Pancreas (tissue), 10 donors: ENCODE measurements around the gene MIEF1. TPM values are rescaled to one million over a fixed set of nuclear protein-coding genes. Genes with fewer than 3 reads are reported as not detected.

Source experiments
- ATAC-seq, 4 donors: fragments of 200-7000 bp; cut with Tn5 transposase; one replicate each; pipeline versions ENCODE4 v1.8.0 to v1.9.1; 2020; ENCODE audit warnings: mild to moderate bottlenecking in 4 of 4, moderate library complexity in 4 of 4
- DNase-seq, 6 donors: peaks; one replicate each; pipeline ENCODE4 v3.0.0-alpha.2; 2020
- FAIRE-seq: peaks from 2 replicates; lab custom pipeline; 2012; peaks lifted over from hg19 to GRCh38; lab: Jason Lieb, UNC
- H3K27ac ChIP-seq, 4 donors: fragments of 200-600 bp; sonication (generic); 1 replicate in 3 of 4; 2 replicates in 1 of 4; pipeline versions ENCODE4 v1.5.0 to v1.8.0; 2020
- H3K27me3 ChIP-seq, 4 donors: fragments of 200-600 bp; one replicate each; pipeline ENCODE4 v1.8.0; 2021
- H3K36me3 ChIP-seq, 3 donors: fragments of 200-600 bp; sonication (generic) in 1 of 3; one replicate each; pipeline versions ENCODE4 v1.5.0 to v1.8.0; 2020 to 2021
- H3K4me1 ChIP-seq, 3 donors: fragments of 200-600 bp; one replicate each; pipeline ENCODE4 v1.8.0; 2021
- H3K4me3 ChIP-seq, 4 donors: fragments of 200-600 bp; sonication (generic) in 2 of 4; one replicate each; pipeline versions ENCODE4 v1.5.0 to v1.8.0; 2020 to 2021
- H3K9me3 ChIP-seq, 4 donors: fragments of 200-600 bp; one replicate each; pipeline ENCODE4 v1.8.0; 2021
- CTCF ChIP-seq, 4 donors: fragments of 200-600 bp; sonication (generic) in 3 of 4; IDR thresholded peaks; one replicate each; pipeline versions ENCODE4 v1.5.0 to v1.8.0; 2021; ENCODE audit warnings: antibody characterized with exemption in 4 of 4
- WGBS, 2 donors: extraction: QIAGEN DNeasy Blood & Tissue Kit; methylation state at CpG; one replicate each; pipeline ENCODE4 v1.1.7; 2013; 5-methylcytosine and 5-hydroxymethylcytosine counted together
- intact Hi-C, 3 donors: fragments of 100-400 bp; cut with DNase I; formaldehyde crosslinking; loops; one replicate each; pipeline versions ENCODE4 v1.11.1 to v1.14.2; 2022
- polyA plus RNA-seq, 2 donors: library from polyadenylated mRNA; stranded (reverse); fragments of 200-250 nt; gene quantifications; one replicate each; pipeline ENCODE4 v1.2.3, GENCODE V29; 2013
- total RNA-seq, 6 donors: library from RNA; stranded (reverse); fragmentation: NEBNext Ultra II Directional in 4 of 6; extraction: Animal tissue kit (Norgen Biotek cat#: 25700) in 4 of 6; gene quantifications; one replicate each; pipeline versions ENCODE4 v1.2.1 to v1.2.4, GENCODE V29; 2021 to 2023
- donor health status: healthy with polysubstance abuse.
- donor health status: DM: no; HTN: no; CAD: no; lungs with moderate emphysema.
- donor health status: DM: no; HTN: no; CAD: no.
- donor health status: control.
- donor health status: control.
- donor health status: Bipolar disorder and iron deficiency.
- donor health status: DM: yes; HTN: yes; CAD: no.
- donor health status: DM: no; HTN: no; CAD: no.
- donor health status: DM: no; HTN: no; CAD: no.
- donor health status: DM: yes; HTN: yes; CAD: no.

MIEF1 gene
- total and polyA plus RNA-seq, 8 donors: 6.3 to 15.1 (median 11.1) TPM

GRCh38 chr22:39456522-39457197, 45.4 kb upstream of the MIEF1 start, which contains the start of gene MGAT3:
TSS of gene MGAT3 (plus strand) at chr22:39457012. CDS start at chr22:39487348, 30,336 bp downstream.
- peak in 2 of 4 donors; percentile 25 for ATAC-seq

GRCh38 chr22:39457198-39457555, 44.9 kb upstream of the MIEF1 start:
- 0 to 2% methylated on average over 12 to 63 of the region's 63 CpGs for WGBS, 2 donors
- H3K4me1 ChIP-seq: no peaks in the 10 kb centered on the region
- no peak overlapping the region for H3K27ac ChIP-seq
- intact Hi-C loops: no loop called here
- TF ChIP-seq CTCF (IDR thresholded peaks at IDR 0.05): no peak
- DNase-seq (no peak), ATAC-seq (no peak), FAIRE-seq (no peak)
- H3K27me3 ChIP-seq: no peaks in the 10 kb centered on the region
- H3K9me3 ChIP-seq: no peaks in the 10 kb centered on the region
- peak overlapping the region in 2 of 4 donors; percentile 25 to 37 for H3K4me3 ChIP-seq
- no peaks in the 10 kb centered on the region for H3K36me3 ChIP-seq

More at GRCh38 chr22:39456522-39457197, 45.4 kb upstream of the MIEF1 start, which contains the start of gene MGAT3:
- Histone ChIP-seq H3K36me3 (no peaks in the 10 kb centered on the region), H3K4me1 (no peaks in the 10 kb centered on the region), H3K27ac (no peak within 1 kb of the TSS), H3K4me3 (peak within 1 kb of the TSS in 2 of 4 donors; percentile 25 to 37), H3K9me3 (no peaks in the 10 kb centered on the region), H3K27me3 (no peaks in the 10 kb centered on the region)
- FAIRE-seq: no peak
- DNase-seq: no peak
- 23 to 47% methylated on average over 36 to 80 of the region's 80 CpGs for WGBS, 2 donors
- no peak for TF ChIP-seq CTCF (IDR thresholded peaks at IDR 0.05)
- intact Hi-C loops: no loop called here

GRCh38 chr22:39457556-39458443, 44.3 kb upstream of the MIEF1 start:
- Histone ChIP-seq H3K9me3 (no peaks in the 10 kb centered on the region), H3K36me3 (no peaks in the 10 kb centered on the region), H3K4me1 (no peaks in the 10 kb centered on the region), H3K27ac (no peak overlapping the region), H3K4me3 (peak overlapping the region in 2 of 4 donors; percentile 25 to 37), H3K27me3 (no peaks in the 10 kb centered on the region)
- ATAC-seq (peak in 2 of 4 donors; percentile 23), FAIRE-seq (no peak), DNase-seq (no peak)
- 4 to 12% methylated on average over 25 to 83 of the region's 83 CpGs for WGBS, 2 donors
- intact Hi-C loops: no loop called here
- no peak for TF ChIP-seq CTCF (IDR thresholded peaks at IDR 0.05)

DNA sequence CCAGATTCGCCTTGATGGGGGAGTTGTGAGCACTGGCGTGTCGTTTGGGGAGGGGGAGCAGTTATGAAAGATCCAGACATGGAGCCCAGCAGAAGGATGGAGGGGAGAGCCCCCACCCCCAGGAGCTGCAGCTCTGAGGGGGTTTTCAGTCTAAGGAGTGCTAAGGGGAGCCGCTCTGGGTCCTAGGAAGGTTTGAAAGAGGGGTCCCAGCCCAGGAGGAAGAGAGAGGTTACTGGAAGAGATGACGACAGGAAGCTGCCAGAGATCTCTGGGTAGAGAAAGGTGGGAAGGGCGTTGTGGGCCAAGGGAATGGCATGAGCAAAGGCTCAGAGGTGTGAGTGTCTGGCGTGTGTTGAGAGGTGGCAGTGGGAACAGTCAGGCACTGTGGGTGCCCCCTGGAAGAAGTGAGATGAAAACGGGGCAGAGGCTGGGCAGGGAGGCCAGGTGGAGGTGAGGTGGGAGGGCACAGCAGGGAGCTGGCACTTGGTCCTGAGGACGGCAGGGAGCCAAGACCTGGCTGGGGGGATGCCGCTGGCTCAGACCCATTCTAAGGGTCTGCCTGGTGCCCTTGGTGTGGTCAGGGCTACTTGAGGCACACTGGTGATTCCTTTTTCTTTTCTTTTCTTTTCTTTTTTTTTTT, 43.5 kb upstream of the MIEF1 start:
- Histone ChIP-seq H3K9me3 (no peaks in the 10 kb centered on the region), H3K27ac (no peak overlapping the region), H3K4me3 (peak overlapping the region in 1 of 4 donors; percentile 37), H3K36me3 (no peaks in the 10 kb centered on the region), H3K27me3 (no peaks in the 10 kb centered on the region), H3K4me1 (no peaks in the 10 kb centered on the region)
- DNase-seq: no peak
- intact Hi-C loops: no loop called here
- TF ChIP-seq CTCF (IDR thresholded peaks at IDR 0.05): no peak
- no peak for ATAC-seq
- 61 to 73% methylated on average over 10 of the region's 10 CpGs for WGBS, 2 donors
- no peak for FAIRE-seq
